ENCODE results near the gene SP6.

GRCh38 chr17:47857551-47858455 lies 6.8 kb upstream of the SP6 start:
- no peak for TF ChIP-seq CTCF (IDR thresholded peaks at IDR 0.05)
- TF ChIP-seq EP300 (IDR thresholded peaks at IDR 0.05): no peak
